ENCODE measurements around the gene SLC38A4. TPM values are rescaled to one million over a fixed set of nuclear protein-coding genes. Genes with fewer than 3 reads are reported as not detected.

SLC38A4 gene
- total and polyA plus RNA-seq, 2 of the 8 experiments (the other 6 are each of a cell fraction or from before 2014, with no cell fraction given), result 6.7 to 15.4 TPM

DNA sequence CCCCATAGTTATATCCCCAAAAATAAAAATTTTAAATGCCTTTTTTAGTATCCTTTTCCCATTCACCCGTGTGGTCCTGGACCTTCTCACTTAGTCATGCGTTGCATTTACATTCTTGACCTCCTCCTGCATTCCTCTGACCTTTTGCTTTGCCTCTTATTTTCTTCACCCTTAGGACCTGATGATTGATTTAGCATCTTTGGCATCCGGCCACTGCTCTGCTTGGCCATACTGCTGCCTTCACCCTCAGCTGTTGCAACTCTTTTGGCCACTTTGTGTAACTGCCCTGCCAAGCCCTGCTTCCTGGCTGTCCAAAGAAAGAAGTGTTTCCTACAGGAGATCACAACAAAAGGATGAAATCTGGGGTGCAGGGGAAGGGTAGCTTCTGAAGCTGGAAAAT is 48.8 kb upstream of the SLC38A4 start (continued):
- TF ChIP-seq CHD7 (IDR thresholded peaks at IDR 0.05; ENCODE audit: insufficient replicate concordance, low read length) (no peak), JUND (IDR thresholded peaks at IDR 0.05; ENCODE audit: low read length) (no peak), SIX5 (IDR thresholded peaks at IDR 0.05; ENCODE audit: low read depth, low read length) (no peak), SP1 (IDR thresholded peaks at IDR 0.05; ENCODE audit: low read depth, low read length) (no peak), HDAC6 (IDR thresholded peaks at IDR 0.05; ENCODE audit: low read depth, low read length) (no peak), TAF1 (IDR thresholded peaks at IDR 0.05; ENCODE audit: low read depth, low read length) (no peak), CTBP2 (IDR thresholded peaks at IDR 0.05; ENCODE audit: borderline replicate concordance, insufficient read depth, insufficient read length, low read length) (no peak), CREB1 (IDR thresholded peaks at IDR 0.05) (no peak), SP4 (IDR thresholded peaks at IDR 0.05; ENCODE audit: low read length) (no peak), SP2 (IDR thresholded peaks at IDR 0.05; ENCODE audit: low read length) (no peak), CHD1 (IDR thresholded peaks at IDR 0.05; ENCODE audit: low read depth, low read length) (no peak)
- TF ChIP-seq, protein P1, sequence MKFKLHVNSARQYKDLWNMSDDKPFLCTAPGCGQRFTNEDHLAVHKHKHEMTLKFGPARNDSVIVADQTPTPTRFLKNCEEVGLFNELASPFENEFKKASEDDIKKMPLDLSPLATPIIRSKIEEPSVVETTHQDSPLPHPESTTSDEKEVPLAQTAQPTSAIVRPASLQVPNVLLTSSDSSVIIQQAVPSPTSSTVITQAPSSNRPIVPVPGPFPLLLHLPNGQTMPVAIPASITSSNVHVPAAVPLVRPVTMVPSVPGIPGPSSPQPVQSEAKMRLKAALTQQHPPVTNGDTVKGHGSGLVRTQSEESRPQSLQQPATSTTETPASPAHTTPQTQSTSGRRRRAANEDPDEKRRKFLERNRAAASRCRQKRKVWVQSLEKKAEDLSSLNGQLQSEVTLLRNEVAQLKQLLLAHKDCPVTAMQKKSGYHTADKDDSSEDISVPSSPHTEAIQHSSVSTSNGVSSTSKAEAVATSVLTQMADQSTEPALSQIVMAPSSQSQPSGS (IDR thresholded peaks at IDR 0.05; ENCODE audit: low read length), result no peak
